ENCODE measurements around the gene KIF26B.

Gene KIF26B

DNA sequence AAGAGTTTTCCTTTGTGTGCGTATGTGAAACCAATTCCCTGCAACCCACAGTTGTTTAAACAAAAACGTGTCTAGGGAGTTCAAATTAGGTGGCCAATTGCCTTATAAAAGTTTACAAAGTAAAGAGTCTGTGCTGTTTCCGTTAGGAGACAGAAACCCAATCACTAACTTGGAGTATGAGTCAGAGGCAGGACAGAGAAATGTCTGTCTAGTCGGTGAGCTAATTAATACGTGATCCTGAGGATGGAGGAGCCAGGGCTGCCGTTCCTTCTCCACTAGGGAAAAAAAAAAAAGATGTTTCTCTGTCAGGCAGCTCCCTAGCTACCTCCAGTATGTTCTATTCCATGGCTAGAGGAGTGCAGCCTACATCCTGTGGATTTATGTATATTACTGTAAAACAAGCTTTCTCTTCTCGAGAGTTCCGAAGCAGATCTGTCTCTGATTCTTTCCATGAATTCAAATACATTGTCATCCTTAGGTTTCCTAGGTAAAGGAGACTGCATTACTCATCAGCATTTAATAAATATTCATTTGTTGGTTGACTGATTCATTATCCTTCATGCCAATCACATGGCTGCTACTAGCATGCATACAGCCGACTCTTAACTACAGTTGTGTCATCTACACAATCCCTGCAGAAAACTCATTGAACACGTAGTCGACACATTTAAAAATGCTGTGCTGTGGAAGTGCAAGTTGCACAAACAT lies 430.6 kb downstream of the KIF26B start:
- Histone ChIP-seq H3K4me1 (ENCODE audit: control insufficient read depth, insufficient read depth, low read length) (peaks cover 8% of the 10 kb centered on the region; the same call in 1 of the 2 replicates), H3K36me3 (ENCODE audit: control insufficient read depth, insufficient read depth, low read length) (no peaks in the 10 kb centered on the region), H3K4me3 (ENCODE audit: low read depth, low read length) (no peak overlapping the region), H3K27ac (ENCODE audit: low read depth, low read length) (no peak overlapping the region), H3K27me3 (ENCODE audit: control insufficient read depth, insufficient read depth, low read length) (no peaks in the 10 kb centered on the region), H3K9ac (ENCODE audit: low read length) (no peak overlapping the region), H3K9me3 (ENCODE audit: control insufficient read depth, insufficient read depth, low read depth, low read length) (no peaks in the 10 kb centered on the region)

DNA sequence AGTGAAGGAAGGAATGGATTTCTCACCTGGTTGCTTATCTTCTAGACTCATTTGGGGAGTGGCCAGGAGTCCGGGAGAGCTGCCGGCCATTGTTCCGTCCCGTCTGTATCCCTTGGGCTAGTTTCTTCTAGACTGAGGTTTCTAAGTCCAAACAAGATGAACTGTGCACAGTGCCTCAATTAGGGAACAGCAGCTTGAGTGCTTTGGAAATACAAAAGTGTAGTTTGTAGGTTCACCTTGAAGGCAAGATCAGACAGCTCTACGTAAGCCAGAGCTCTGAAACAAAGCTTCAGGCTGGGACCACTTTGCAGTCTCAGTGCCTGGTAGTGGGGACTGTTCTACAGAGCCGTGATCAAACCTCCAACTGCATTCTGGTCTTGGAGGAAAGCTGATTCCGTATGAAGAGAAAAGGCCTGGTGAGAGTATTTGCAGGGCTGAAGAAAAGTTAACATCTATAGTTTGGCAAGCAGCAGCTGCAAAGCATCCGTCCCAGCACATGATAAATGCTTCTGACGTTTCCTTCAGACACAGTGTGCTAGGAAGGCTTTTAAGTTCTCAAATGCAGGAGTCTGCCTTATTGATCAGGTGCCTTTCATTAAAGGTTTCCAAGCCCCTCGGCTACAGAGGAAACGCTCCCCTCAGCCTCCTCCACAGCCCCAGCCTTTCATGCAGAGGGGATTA lies 432.8 kb downstream of the KIF26B start:
- no peaks in the 10 kb centered on the region for H3K9me3 ChIP-seq (ENCODE audit: control insufficient read depth, insufficient read depth, low read depth, low read length)
- H3K4me1 ChIP-seq (ENCODE audit: control insufficient read depth, insufficient read depth, low read length), result peaks cover 8% of the 10 kb centered on the region; the same call in 1 of the 2 replicates
- H3K27ac ChIP-seq (ENCODE audit: low read depth, low read length), result no peak overlapping the region
- H3K9ac ChIP-seq (ENCODE audit: low read length), result no peak overlapping the region
- H3K4me3 ChIP-seq (ENCODE audit: low read depth, low read length), result no peak overlapping the region
- H3K27me3 ChIP-seq (ENCODE audit: control insufficient read depth, insufficient read depth, low read length), result no peaks in the 10 kb centered on the region
- no peaks in the 10 kb centered on the region for H3K36me3 ChIP-seq (ENCODE audit: control insufficient read depth, insufficient read depth, low read length)

- H3K9me3 ChIP-seq (ENCODE audit: control insufficient read depth, insufficient read depth, low read depth, low read length), result no peaks in the 10 kb centered on the region
- no peak overlapping the region for H3K9ac ChIP-seq (ENCODE audit: low read length)
- no peak overlapping the region for H3K27ac ChIP-seq (ENCODE audit: low read depth, low read length)
- no peak overlapping the region for H3K4me3 ChIP-seq (ENCODE audit: low read depth, low read length)
- H3K4me1 ChIP-seq (ENCODE audit: control insufficient read depth, insufficient read depth, low read length), result peaks cover 8% of the 10 kb centered on the region; the same call in 1 of the 2 replicates
- no peaks in the 10 kb centered on the region for H3K36me3 ChIP-seq (ENCODE audit: control insufficient read depth, insufficient read depth, low read length)
- no peaks in the 10 kb centered on the region for H3K27me3 ChIP-seq (ENCODE audit: control insufficient read depth, insufficient read depth, low read length)
These were observed 433.4 kb downstream of the KIF26B start for GRCh38 chr1:245588116-245588639.

DNA sequence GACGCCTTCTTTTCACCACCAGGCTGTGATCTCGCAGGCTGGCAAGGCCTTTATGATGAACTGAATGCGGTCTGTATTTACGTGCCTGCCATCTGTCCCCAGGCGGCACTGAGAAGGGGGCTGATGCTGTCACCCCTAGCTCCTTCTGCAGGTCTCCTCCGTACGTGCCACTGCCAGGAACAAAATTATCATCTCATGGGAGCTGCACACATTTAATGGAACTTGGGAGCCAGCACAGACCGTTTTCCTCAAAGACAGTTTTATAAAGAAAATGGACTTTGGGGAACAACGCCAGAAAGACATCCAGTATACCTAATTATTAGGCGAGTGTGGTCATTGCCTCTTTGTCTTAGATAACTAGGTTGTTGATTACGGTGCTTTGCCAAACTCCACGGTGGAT lies 434.5 kb downstream of the KIF26B start:
- Histone ChIP-seq H3K27me3 (ENCODE audit: control insufficient read depth, insufficient read depth, low read length) (no peaks in the 10 kb centered on the region), H3K9me3 (ENCODE audit: control insufficient read depth, insufficient read depth, low read depth, low read length) (no peaks in the 10 kb centered on the region), H3K4me1 (ENCODE audit: control insufficient read depth, insufficient read depth, low read length) (peaks cover 8% of the 10 kb centered on the region; the same call in 1 of the 2 replicates), H3K4me3 (ENCODE audit: low read depth, low read length) (no peak overlapping the region), H3K36me3 (ENCODE audit: control insufficient read depth, insufficient read depth, low read length) (no peaks in the 10 kb centered on the region), H3K9ac (ENCODE audit: low read length) (no peak overlapping the region), H3K27ac (ENCODE audit: low read depth, low read length) (no peak overlapping the region)

GRCh38 chr1:245589906-245590305 lies 435.1 kb downstream of the KIF26B start:
- H3K9me3 ChIP-seq (ENCODE audit: control insufficient read depth, insufficient read depth, low read depth, low read length), result no peaks in the 10 kb centered on the region
- H3K9ac ChIP-seq (ENCODE audit: low read length), result no peak overlapping the region
- no peak overlapping the region for H3K4me3 ChIP-seq (ENCODE audit: low read depth, low read length)
- H3K36me3 ChIP-seq (ENCODE audit: control insufficient read depth, insufficient read depth, low read length), result no peaks in the 10 kb centered on the region
- H3K27me3 ChIP-seq (ENCODE audit: control insufficient read depth, insufficient read depth, low read length), result no peaks in the 10 kb centered on the region
- no peak overlapping the region for H3K27ac ChIP-seq (ENCODE audit: low read depth, low read length)
- peaks cover 7% of the 10 kb centered on the region; the same call in 1 of the 2 replicates for H3K4me1 ChIP-seq (ENCODE audit: control insufficient read depth, insufficient read depth, low read length)

- H3K9me3 ChIP-seq (ENCODE audit: control insufficient read depth, insufficient read depth, low read depth, low read length), result no peaks in the 10 kb centered on the region
- H3K36me3 ChIP-seq (ENCODE audit: control insufficient read depth, insufficient read depth, low read length), result no peaks in the 10 kb centered on the region
- H3K27me3 ChIP-seq (ENCODE audit: control insufficient read depth, insufficient read depth, low read length), result no peaks in the 10 kb centered on the region
- no peak overlapping the region for H3K4me3 ChIP-seq (ENCODE audit: low read depth, low read length)
- H3K4me1 ChIP-seq (ENCODE audit: control insufficient read depth, insufficient read depth, low read length), result no peaks in the 10 kb centered on the region
- H3K27ac ChIP-seq (ENCODE audit: low read depth, low read length), result no peak overlapping the region
- H3K9ac ChIP-seq (ENCODE audit: low read length), result no peak overlapping the region
These were observed 435.9 kb downstream of the KIF26B start for GRCh38 chr1:245590726-245591125.

DNA sequence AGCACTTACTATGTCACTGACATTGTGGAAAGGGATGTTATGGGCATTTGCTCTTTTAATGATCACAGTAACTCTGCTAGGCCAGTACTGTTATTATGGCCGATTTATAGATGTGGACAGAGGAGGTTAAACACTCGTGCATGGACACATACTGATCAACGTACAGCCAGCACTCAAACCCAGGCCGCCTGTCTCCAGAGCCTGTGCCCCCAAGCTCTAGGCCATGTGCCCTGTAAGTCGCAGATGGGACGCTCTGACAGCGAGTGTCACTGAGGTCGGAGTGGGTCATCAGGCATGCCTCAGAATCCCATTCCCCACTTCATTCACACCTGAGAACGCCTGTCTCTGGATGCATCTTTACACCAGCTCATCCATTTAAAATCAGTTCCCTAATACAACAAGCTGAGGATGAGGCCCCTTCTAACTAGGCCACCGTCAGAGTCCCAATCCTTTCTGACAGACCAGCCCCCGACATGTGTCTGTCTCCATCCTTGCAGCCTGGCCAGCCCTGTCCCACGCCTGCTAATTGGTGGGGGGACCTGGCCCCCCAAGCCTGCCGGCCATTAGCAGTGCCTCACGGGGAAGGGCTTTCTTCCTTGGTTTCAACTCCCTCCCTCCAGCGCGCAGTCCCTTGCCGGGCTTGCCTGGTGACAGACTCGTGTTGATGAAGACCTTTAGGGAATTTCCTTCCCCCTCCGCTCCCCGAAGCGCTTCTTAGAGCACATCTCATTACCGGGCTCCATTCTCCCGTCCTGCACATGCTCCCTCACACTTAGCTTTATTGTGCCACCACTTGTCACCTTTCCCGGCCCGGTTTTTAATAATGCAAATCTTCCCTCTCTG lies 436.8 kb downstream of the KIF26B start:
- Histone ChIP-seq H3K9me3 (ENCODE audit: control insufficient read depth, insufficient read depth, low read depth, low read length) (no peaks in the 10 kb centered on the region), H3K27ac (ENCODE audit: low read depth, low read length) (no peak overlapping the region), H3K4me3 (ENCODE audit: low read depth, low read length) (no peak overlapping the region), H3K9ac (ENCODE audit: low read length) (no peak overlapping the region), H3K27me3 (ENCODE audit: control insufficient read depth, insufficient read depth, low read length) (no peaks in the 10 kb centered on the region), H3K36me3 (ENCODE audit: control insufficient read depth, insufficient read depth, low read length) (no peaks in the 10 kb centered on the region), H3K4me1 (ENCODE audit: control insufficient read depth, insufficient read depth, low read length) (no peaks in the 10 kb centered on the region)

DNA sequence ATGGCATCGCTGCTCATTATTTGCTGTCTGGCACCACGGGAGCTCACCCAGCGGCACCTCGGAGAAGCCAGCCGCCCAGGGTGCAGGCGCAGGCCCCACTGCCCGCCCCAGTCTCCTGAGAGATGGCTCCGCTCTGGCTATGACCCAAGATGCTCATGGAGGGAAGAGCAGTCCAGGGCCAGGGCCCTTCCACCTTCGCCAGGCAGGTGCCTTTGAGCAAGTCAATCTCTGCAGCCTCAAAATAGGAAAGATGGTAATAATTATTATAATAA lies 437.3 kb downstream of the KIF26B start:
- H3K27ac ChIP-seq (ENCODE audit: low read depth, low read length), result no peak overlapping the region
- H3K36me3 ChIP-seq (ENCODE audit: control insufficient read depth, insufficient read depth, low read length), result no peaks in the 10 kb centered on the region
- H3K9ac ChIP-seq (ENCODE audit: low read length), result no peak overlapping the region
- H3K4me3 ChIP-seq (ENCODE audit: low read depth, low read length), result no peak overlapping the region
- H3K9me3 ChIP-seq (ENCODE audit: control insufficient read depth, insufficient read depth, low read depth, low read length), result no peaks in the 10 kb centered on the region
- H3K27me3 ChIP-seq (ENCODE audit: control insufficient read depth, insufficient read depth, low read length), result no peaks in the 10 kb centered on the region
- H3K4me1 ChIP-seq (ENCODE audit: control insufficient read depth, insufficient read depth, low read length), result no peaks in the 10 kb centered on the region

DNA sequence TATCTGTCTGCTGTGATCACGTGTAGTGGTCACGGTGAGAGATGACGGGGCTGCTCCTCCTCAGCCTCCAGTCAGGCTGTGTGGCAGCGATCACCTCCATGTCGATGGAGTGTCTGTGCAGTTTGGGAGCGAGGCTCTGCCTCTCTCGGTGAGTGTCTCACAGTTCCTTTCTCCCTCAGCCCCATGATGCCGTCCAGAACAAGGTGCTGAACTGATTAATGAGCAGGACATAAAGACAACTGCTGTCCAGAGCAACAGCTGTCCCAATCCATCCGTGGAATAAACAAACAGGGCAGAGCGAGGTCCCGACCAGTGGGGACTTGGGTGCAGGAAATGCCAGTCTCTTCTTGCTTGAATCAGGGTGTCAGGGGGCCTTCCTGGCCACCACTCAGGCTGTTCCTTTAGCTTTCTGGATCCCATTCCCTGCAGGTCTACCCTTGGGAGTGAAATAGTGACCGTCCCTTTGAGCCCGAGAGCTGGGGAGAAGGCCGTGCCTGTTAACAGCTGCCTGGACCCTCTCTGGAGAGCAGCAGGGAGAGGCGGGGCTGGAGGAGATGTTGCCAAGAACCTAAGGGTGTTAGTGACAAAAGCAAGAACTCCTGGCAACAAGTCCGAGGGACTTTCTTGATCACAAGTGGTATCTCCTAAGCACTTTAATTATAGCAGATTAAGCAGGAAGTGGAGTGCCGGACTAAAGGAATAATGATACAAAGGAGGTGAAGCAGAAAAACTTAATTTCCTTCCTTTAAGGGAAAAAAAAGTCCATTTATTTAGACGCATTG lies 443.9 kb downstream of the KIF26B start:
- Histone ChIP-seq H3K4me3 (ENCODE audit: low read depth, low read length) (no peak overlapping the region), H3K36me3 (ENCODE audit: control insufficient read depth, insufficient read depth, low read length) (no peaks in the 10 kb centered on the region), H3K4me1 (ENCODE audit: control insufficient read depth, insufficient read depth, low read length) (peaks cover 5% of the 10 kb centered on the region; the same call in 1 of the 2 replicates), H3K9ac (ENCODE audit: low read length) (no peak overlapping the region), H3K27ac (ENCODE audit: low read depth, low read length) (no peak overlapping the region), H3K9me3 (ENCODE audit: control insufficient read depth, insufficient read depth, low read depth, low read length) (no peaks in the 10 kb centered on the region), H3K27me3 (ENCODE audit: control insufficient read depth, insufficient read depth, low read length) (no peaks in the 10 kb centered on the region)

- H3K27me3 ChIP-seq (ENCODE audit: control insufficient read depth, insufficient read depth, low read length), result no peaks in the 10 kb centered on the region
- peaks cover 5% of the 10 kb centered on the region; the same call in 1 of the 2 replicates for H3K4me1 ChIP-seq (ENCODE audit: control insufficient read depth, insufficient read depth, low read length)
- no peak overlapping the region for H3K27ac ChIP-seq (ENCODE audit: low read depth, low read length)
- H3K4me3 ChIP-seq (ENCODE audit: low read depth, low read length), result no peak overlapping the region
- H3K9ac ChIP-seq (ENCODE audit: low read length), result no peak overlapping the region
- H3K9me3 ChIP-seq (ENCODE audit: control insufficient read depth, insufficient read depth, low read depth, low read length), result no peaks in the 10 kb centered on the region
- H3K36me3 ChIP-seq (ENCODE audit: control insufficient read depth, insufficient read depth, low read length), result no peaks in the 10 kb centered on the region
These were observed 444.8 kb downstream of the KIF26B start for GRCh38 chr1:245599371-245600174.

Measured in HUES6 (cell line).